T47D (cell line): ENCODE measurements around the gene ZNF710.
"Not testable (repeated sequence)": the region's sequence is repeated elsewhere in the genome, so short reads cannot be mapped to it uniquely, and the experiment has no call there.

Source experiments
- DNase-seq, 2 experiments: peaks; one replicate each; pipeline versions ENCODE4 v3.0.0 to v3.0.0-alpha.2; 2011 to 2012; ENCODE audit warnings: low read depth in 1 of 2, low spot score in 1 of 2
- JUND ChIP-seq: IDR thresholded peaks from 2 replicates; pipeline ENCODE4 v1.6.1; 2012; ENCODE audit warnings: low read depth
- in situ Hi-C: cut with HindIII; loops from 2 replicates; pipeline ENCODE4 v1.10.0; 2016; ENCODE audit warnings: low sequenced_read_pairs, low pct_unique_long_range_greater_than_20kb

Gene ZNF710

DNA sequence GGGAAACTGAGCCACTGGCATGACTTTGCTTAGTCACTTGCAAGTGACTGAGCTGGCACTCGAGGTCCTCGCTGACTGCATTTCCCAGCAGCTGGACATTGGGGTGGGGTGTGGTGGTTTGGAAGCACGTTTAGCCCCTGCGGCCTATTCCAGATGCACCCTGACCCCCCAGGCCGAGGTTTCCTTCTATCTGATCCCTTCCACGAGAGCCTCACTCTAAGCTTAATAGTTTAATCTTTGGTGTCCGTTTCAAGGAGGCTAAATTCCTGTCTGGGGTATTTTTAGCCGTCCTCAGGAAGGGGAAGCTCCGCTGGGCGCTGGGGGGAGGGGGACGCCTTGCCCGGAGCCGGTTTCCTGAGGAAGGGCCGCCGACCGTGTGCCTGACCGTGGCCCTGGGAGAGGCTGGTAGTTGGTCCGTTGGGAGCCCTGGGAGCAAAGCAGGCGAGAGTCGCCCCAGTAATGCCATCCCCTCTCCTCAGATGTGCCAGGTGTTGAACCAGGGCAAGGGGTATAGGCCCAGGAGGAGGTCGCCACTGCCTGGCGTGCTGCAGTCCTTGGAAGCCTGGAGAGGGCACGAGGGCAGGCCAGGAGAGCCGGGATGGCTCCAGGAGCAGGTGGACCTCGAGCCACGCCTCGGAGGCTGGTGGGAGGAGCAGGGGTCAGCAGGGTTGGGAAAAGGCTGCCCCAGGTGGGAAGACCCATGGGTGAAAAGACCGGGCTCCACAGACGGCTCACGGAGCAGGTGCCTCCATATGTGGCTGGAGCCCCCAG lies 64.0 kb downstream of the ZNF710 start:
- in situ Hi-C loops: no loop called here
- TF ChIP-seq JUND: no peak
- no peak for DNase-seq

- in situ Hi-C loops: no loop called here
- TF ChIP-seq JUND: no peak
- no peak for DNase-seq
Observed at GRCh38 chr15:90065682-90066049, 64.5 kb downstream of the ZNF710 start.

- TF ChIP-seq JUND: no peak
- in situ Hi-C loops: no loop called here
Observed at GRCh38 chr15:90067181-90067952, 66.2 kb downstream of the ZNF710 start.

GRCh38 chr15:90067953-90068606 lies 67.0 kb downstream of the ZNF710 start:
- TF ChIP-seq JUND: no peak
- in situ Hi-C loops: no loop called here
- no peak for DNase-seq

More at GRCh38 chr15:90067181-90067952, 66.2 kb downstream of the ZNF710 start:
- DNase-seq: no peak

DNA sequence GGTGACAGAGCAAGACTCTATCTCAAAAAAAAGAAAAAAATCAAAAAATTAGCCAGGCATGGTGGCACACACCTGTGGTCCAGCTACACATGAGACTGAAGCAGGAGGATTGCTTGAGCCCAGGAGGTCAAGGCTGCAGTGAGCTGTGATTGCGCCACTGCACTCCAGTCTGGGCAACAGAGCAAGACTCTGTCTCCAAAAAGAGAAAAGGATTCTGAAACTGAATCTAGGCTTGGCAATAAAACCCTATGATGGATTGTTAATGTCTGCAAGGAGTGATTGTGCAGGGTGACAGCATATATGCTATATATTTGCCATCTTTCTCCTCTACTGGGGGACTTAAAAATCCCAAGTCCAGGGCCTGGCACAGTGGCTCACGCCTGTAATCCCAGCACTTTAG lies 69.5 kb downstream of the ZNF710 start:
- in situ Hi-C loops, DNase-seq: not testable (repeated sequence)

- no peak for TF ChIP-seq JUND
- peak; percentile 59 to 84 for DNase-seq
- in situ Hi-C loops: no loop called here
Observed at GRCh38 chr15:90071220-90071807, 70.2 kb downstream of the ZNF710 start.

DNA sequence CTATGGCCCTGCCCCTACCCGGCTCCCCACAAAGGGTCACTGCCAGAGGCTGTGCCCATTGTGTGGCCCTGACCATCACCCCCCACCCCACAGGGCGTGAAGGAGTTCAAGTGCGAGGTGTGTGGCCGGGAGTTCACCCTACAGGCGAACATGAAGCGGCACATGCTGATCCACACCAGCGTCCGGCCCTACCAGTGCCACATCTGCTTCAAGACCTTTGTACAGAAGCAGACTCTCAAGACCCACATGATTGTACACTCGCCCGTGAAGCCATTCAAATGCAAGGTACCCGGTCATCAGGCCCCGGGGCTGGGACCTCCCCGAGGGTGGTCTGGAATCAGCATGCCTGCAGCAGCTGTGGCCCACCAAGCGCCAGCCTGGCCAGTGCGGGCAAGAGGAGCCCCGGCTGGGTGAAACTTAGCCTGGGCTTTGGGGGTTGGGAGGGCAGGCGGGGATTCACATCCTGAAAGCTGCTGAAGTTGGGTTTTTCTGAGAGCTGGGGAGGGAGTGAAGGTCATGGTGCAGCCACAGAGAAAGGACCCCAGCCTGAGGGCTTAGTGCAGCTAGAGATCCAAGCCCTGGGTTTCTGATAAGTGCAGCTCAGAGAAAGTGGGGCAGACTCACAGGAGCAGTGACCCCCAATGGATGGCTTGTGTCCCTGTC lies 72.0 kb downstream of the ZNF710 start:
- DNase-seq: no peak
- in situ Hi-C loops: no loop called here
- no peak for TF ChIP-seq JUND

DNA sequence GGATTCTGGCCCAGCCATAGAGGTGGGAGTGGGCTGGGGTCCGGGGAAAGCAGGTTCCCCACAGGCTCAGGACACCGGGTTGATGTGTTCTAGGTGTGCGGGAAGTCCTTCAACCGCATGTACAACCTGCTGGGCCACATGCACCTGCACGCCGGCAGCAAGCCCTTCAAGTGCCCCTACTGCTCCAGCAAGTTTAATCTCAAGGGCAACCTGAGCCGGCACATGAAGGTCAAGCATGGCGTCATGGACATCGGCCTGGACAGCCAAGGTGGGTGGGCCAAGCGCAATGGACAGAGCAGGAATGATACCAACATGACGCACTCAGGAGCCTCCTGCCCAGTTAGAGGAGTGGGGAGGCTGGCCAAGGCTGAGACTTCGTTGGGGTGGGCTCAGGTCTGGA lies 72.9 kb downstream of the ZNF710 start:
- in situ Hi-C loops: no loop called here
- DNase-seq: no peak
- TF ChIP-seq JUND: no peak

DNA sequence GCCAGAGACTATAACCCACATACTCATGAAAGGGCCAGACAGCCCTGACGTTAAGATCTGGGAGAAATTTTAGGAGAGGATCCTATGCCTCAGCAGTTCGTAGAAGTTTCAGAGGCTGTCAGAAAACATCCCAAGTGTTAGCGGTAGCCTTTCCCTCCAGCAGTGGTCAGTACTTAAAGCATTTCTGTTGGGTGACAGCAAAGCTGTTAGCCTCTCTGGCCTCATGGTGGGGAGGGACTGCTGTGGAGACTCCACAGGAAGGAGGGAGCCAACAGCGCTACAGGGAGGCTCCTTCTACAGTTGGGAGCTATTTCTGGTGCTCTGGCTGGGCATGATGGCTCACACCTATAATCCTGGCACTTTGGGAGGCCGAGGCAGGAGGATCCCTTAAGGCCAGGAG lies 73.8 kb downstream of the ZNF710 start:
- in situ Hi-C loops: no loop called here
- no peak for DNase-seq
- no peak for TF ChIP-seq JUND

GRCh38 chr15:90075420-90076289 lies 74.5 kb downstream of the ZNF710 start:
- in situ Hi-C loops: no loop called here
- DNase-seq: peak in 1 of 2 experiments; percentile 54
- no peak for TF ChIP-seq JUND

GRCh38 chr15:90076716-90077115 lies 75.6 kb downstream of the ZNF710 start:
- in situ Hi-C loops: no loop called here
- no peak for TF ChIP-seq JUND
- DNase-seq: no peak
